ENCODE measurements around the gene DHODH.
"Not testable (repeated sequence)": the region's sequence is repeated elsewhere in the genome, so short reads cannot be mapped to it uniquely, and the experiment has no call there.

Gene DHODH

GRCh38 chr16:72055911-72056310 lies 47.4 kb downstream of the DHODH start:
- DNase-seq = no peak

DNA sequence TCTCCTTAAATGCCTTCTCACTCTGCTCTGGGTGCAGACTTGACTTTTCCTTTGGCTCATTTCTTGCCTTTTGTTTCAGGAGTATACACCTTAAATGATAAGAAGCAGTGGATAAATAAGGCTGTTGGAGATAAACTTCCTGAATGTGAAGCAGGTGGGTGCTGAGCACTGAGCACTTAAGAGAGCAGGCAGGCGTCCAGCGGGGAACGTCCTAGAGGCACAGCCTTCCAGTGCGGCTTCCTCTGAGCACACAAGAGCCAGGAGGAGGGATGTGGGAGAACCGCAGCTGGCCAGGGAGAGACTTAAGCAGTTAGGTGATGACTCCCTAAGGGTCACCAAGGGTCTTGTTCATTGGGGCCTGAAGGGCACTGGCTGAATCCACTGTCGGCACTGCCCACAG lies 48.8 kb downstream of the DHODH start:
- not testable (repeated sequence) for DNase-seq

GRCh38 chr16:72059060-72059459 lies 50.5 kb downstream of the DHODH start:
- not testable (repeated sequence) for DNase-seq

- DNase-seq = no peak
Measured at GRCh38 chr16:72060405-72060804, 51.9 kb downstream of the DHODH start.

- DNase-seq = no peak
Measured at GRCh38 chr16:72061564-72061963, 53.0 kb downstream of the DHODH start.

- no peak for DNase-seq
Measured at GRCh38 chr16:72064361-72064894, 55.9 kb downstream of the DHODH start.

GRCh38 chr16:72066747-72067146 lies 58.2 kb downstream of the DHODH start:
- DNase-seq = no peak

- DNase-seq = no peak
Measured at GRCh38 chr16:72068930-72069329, 60.4 kb downstream of the DHODH start.

DNA sequence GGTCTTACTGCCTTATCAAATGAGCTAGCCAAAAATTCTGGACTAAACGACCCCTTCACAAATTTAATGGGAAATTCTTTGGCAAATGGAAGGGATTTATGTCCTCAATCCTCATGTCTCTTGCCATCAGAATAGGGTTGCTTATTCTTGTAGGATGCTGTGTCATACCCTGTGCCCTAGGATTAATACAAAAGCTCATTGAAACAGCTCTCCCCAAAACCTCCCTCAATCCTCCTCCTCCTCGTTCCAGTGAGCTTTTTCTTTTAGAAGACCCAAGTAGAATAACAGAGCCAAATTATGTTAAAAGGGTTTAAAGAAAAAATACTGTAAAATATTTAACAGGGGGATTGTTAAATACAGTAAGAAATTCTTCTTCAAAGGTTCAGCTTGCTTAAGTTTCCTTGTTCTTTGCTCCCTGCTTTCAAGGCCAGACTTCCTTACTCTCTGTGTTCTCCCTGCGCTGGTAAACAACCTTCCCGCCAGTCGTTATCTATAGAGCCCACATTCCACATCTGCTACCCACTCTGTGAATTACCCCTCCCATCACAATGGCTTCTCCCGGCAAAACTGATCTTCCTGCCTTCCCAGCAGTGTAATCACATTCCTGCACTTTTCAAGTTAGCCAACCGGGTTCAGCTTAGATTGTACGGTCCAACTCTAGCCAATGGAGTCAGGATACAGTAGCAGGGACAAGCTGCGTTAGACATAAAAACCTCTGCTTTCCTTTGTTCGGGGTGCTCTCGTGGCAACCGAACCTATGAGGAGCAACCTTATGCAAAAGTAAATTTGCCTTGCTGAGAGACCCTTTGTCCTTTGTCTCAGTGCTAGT lies 64.2 kb downstream of the DHODH start:
- no peak for DNase-seq

DNA sequence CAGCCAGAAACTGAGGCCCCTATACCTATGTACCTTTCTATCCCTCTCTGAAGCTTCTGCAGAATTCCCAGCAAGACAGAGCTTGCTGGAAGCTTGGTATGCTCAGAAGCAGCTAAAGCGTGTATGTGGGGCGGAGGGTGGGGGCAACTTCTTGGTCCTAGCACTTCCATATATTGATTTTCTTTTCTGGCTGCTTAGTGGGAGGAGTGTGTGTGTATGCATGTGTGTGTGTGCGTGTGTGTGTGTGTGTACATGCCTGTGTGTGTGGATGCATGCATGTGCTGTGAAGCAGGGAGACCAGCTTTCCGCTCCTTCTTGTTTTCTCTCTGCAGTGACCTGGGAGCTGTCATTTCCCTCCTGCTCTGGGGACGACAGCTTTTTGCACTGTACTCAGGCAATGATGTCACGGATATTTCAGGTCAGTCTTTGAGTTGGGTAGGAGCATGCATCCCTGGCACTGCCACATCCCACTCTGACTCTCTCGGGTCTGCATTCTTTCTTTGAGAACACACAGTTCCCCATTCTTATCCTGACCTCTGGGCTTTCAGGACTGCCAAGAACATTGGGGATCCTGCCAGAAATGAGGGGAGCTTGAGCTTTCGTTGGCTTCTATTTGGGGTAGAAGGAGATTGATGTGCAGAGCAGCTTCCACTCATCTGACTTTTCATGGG lies 65.2 kb downstream of the DHODH start:
- DNase-seq = no peak

- DNase-seq = not testable (repeated sequence)
Measured at GRCh38 chr16:72075067-72075466, 66.5 kb downstream of the DHODH start.
